Measurements from ENCODE around the gene MT1G. TPM values are rescaled to one million over a fixed set of nuclear protein-coding genes. Genes with fewer than 3 reads are reported as not detected.
"Not testable (repeated sequence)": the region's sequence is repeated elsewhere in the genome, so short reads cannot be mapped to it uniquely, and the experiment has no call there.

The MT1G gene
- total RNA-seq (2014; rRNA removed; shearing (Covaris generic)) = not detected in 2 replicates

DNA sequence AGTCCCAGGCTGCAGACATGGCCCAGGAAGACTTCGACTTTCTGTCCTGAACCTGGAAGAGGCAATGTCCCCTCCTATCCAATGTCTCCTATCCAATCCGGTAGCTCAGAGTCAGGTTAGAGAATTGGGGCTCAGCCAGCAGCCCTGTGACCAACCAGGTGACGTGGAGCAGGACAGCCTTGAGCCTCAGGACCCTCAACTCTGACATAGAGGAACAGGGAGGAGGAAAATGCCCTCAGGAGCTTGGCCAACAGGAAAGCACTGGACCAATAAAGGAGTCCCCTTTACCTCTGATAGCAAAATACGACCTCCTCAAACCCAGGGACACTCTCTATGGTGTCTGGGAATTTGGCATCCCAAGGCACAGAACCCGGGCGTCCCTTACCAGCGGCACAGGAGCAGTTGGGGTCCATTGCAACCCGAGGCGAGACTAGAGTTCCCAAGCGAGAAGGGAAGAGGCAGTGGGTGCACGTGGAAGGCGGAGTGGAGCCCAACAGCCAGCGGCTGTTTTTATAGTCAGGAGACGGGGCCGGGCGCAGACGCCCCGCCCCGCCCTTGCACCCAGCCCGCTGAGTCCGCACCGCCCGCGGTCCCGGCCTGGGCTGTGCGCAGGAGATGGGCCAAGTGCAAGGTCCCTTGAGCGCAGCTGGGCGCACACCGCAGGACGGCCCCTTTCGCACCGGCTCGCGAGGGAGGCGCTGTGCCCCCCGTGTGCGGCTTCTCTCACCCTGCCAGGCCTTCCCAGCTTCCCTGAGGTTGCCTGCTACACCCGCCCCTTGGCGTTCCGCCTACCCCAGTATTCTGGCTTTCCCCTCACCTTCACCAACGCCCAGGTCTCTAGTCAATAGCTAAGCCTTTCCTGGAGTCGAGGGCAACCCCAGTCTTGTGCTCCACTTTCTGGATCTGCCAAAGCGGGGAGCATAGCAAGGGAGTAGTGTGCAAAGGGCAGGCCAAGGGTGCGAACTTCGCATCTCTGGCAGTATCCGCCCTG, at the start of gene MT1G:
Gene MT1G (minus strand): TSS at position 485 of the 991 bp plus-strand sequence. CDS start 72 bp downstream, at position 413.
- H3K4me3 ChIP-seq = no peak within 1 kb of the TSS
- no peaks in the 10 kb centered on the region for H3K9me3 ChIP-seq (replicated peaks)
- DNase-seq (ENCODE audit: low read depth in 1 of 2, low spot score in 2 of 2) = no peak
- H3K4me1 ChIP-seq (replicated peaks) = no peaks in the 10 kb centered on the region
- no peaks in the 10 kb centered on the region for H3K36me3 ChIP-seq
- peaks cover 63% of the 10 kb centered on the region for H3K27me3 ChIP-seq (replicated peaks)
- H3K27ac ChIP-seq = no peak within 1 kb of the TSS

GRCh38 chr16:56717532-56717931, 49.7 kb upstream of the MT1G start:
- not testable (repeated sequence) for H3K4me3 ChIP-seq; H3K4me1 ChIP-seq (replicated peaks); DNase-seq (ENCODE audit: low read depth in 1 of 2, low spot score in 2 of 2); H3K36me3 ChIP-seq; H3K27ac ChIP-seq; H3K9me3 ChIP-seq (replicated peaks); H3K27me3 ChIP-seq (replicated peaks)

DNA sequence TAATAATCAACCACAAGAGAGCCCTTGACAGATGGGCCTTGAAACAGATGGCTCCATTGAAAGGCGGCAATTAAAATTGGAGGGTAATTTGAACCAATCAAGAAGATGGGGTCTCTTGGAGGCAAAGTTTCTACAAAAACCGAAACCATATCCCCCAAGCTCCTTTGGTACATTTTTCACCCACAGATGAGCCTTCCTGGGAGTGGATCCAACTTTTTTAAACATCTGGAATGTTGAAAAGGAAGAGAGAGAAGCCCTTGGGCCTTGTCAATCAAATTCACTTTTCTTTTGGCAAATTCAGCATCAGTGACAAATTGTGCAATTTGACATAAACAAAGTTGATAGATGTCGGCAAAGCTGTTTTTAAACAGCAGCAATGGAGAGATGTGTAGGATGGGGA, 48.9 kb upstream of the MT1G start:
- Histone ChIP-seq H3K4me3 (no peak overlapping the region), H3K27me3 (replicated peaks) (no peaks in the 10 kb centered on the region), H3K4me1 (replicated peaks) (peaks cover 2% of the 10 kb centered on the region; the same call in 1 of the 2 replicates), H3K27ac (no peak overlapping the region), H3K9me3 (replicated peaks) (no peaks in the 10 kb centered on the region), H3K36me3 (no peaks in the 10 kb centered on the region)
- DNase-seq (ENCODE audit: low read depth in 1 of 2, low spot score in 2 of 2) = no peak

DNA sequence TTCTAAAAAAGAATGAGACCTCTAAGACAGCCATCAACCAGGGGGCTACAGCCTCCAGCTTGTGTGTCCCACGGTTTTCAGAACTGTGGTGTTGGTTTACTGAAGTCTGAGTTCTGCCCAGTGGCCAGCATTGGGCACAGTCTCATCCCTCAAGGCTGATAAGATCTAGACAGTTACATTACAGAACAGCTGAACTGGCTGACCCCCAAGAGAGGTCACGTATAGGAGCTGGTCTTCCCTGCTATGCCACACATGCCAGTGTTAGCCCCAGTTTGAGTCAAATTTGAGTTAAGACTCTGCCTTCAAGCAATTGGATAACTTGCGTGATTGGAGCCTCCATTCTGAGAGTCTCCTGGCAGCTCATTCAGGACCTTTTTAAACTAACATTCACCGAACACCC, 47.3 kb upstream of the MT1G start:
- Histone ChIP-seq H3K27me3 (replicated peaks) (no peaks in the 10 kb centered on the region), H3K4me3 (no peak overlapping the region), H3K9me3 (replicated peaks) (no peaks in the 10 kb centered on the region), H3K27ac (no peak overlapping the region), H3K36me3 (no peaks in the 10 kb centered on the region), H3K4me1 (replicated peaks) (peaks cover 3% of the 10 kb centered on the region; the same call in 1 of the 2 replicates)
- DNase-seq (ENCODE audit: low read depth in 1 of 2, low spot score in 2 of 2) = no peak

GRCh38 chr16:56713794-56714193, 45.9 kb upstream of the MT1G start:
- Histone ChIP-seq H3K9me3 (replicated peaks) (no peaks in the 10 kb centered on the region), H3K4me3 (no peak overlapping the region), H3K4me1 (replicated peaks) (peaks cover 3% of the 10 kb centered on the region; the same call in 1 of the 2 replicates), H3K27me3 (replicated peaks) (no peaks in the 10 kb centered on the region), H3K36me3 (no peaks in the 10 kb centered on the region), H3K27ac (no peak overlapping the region)
- DNase-seq (ENCODE audit: low read depth in 1 of 2, low spot score in 2 of 2) = no peak

DNA sequence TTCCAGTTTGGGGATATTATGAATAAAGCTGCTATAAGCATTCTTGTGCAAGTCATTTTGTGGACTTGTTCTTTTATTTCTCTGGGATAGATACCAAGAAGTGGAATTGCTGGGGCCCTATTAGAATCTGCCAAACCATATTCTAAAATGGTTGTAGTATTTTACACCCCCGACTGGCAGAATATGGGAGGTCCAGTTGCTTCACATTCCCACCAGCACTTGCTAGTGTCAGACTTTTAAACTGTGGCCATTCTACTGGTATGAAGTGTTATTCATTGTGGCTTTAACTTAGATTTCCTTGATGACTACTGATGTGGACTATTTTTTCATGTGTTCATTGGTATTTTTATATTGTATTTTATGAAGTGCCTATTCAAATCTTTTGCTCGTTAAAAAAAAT, 44.0 kb upstream of the MT1G start:
- DNase-seq (ENCODE audit: low read depth in 1 of 2, low spot score in 2 of 2) = no peak
- Histone ChIP-seq H3K4me1 (replicated peaks) (peaks cover 3% of the 10 kb centered on the region; the same call in 1 of the 2 replicates), H3K4me3 (no peak overlapping the region), H3K27ac (no peak overlapping the region), H3K9me3 (replicated peaks) (no peaks in the 10 kb centered on the region), H3K27me3 (replicated peaks) (0 out of 2 replicates have a peak, but pooled peaks cover 2% of the 10 kb centered on the region), H3K36me3 (no peaks in the 10 kb centered on the region)

DNA sequence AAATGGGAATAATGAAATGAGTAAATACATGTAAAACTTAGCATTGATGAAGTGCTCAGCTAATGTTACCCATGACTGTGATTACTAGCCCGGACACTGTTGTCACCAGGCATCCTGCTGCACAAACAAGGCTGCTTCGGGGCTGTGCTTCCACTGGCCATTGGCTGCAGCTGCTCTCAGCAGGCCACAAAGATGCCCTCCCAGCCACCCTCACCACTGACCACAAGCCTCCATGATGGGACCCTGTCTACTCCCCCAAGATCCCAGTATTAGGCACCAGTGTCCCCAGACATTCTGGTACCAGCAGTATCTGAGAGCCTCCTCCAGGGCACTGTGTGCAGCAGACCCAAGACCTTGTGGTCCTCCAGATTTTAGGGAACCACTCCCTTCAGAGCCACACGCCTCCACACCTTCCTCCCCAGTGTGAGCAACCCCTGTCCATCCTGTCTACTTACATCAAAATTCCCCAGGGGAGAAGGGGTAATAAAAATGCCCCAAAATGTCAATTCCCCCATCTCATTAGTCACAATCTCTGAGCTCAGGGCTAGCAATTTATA, 42.4 kb upstream of the MT1G start:
- no peak overlapping the region for H3K27ac ChIP-seq
- no peaks in the 10 kb centered on the region for H3K9me3 ChIP-seq (replicated peaks)
- H3K36me3 ChIP-seq = no peaks in the 10 kb centered on the region
- peaks cover 3% of the 10 kb centered on the region; the same call in 1 of the 2 replicates for H3K4me1 ChIP-seq (replicated peaks)
- H3K4me3 ChIP-seq = no peak overlapping the region
- DNase-seq (ENCODE audit: low read depth in 1 of 2, low spot score in 2 of 2) = no peak
- 0 out of 2 replicates have a peak, but pooled peaks cover 2% of the 10 kb centered on the region for H3K27me3 ChIP-seq (replicated peaks)

GRCh38 chr16:56709443-56710040, 41.7 kb upstream of the MT1G start:
- H3K4me1 ChIP-seq (replicated peaks) = peaks cover 3% of the 10 kb centered on the region; the same call in 1 of the 2 replicates
- 0 out of 2 replicates have a peak, but pooled peaks cover 2% of the 10 kb centered on the region for H3K27me3 ChIP-seq (replicated peaks)
- H3K9me3 ChIP-seq (replicated peaks) = no peaks in the 10 kb centered on the region
- no peak overlapping the region for H3K4me3 ChIP-seq
- H3K27ac ChIP-seq = no peak overlapping the region
- H3K36me3 ChIP-seq = no peaks in the 10 kb centered on the region
- DNase-seq (ENCODE audit: low read depth in 1 of 2, low spot score in 2 of 2) = no peak

- no peak for DNase-seq (ENCODE audit: low read depth in 1 of 2, low spot score in 2 of 2)
- H3K4me3 ChIP-seq = no peak overlapping the region
- 0 out of 2 replicates have a peak, but pooled peaks cover 2% of the 10 kb centered on the region for H3K27me3 ChIP-seq (replicated peaks)
- no peak overlapping the region for H3K27ac ChIP-seq
- H3K4me1 ChIP-seq (replicated peaks) = peaks cover 3% of the 10 kb centered on the region; the same call in 1 of the 2 replicates
- H3K9me3 ChIP-seq (replicated peaks) = no peaks in the 10 kb centered on the region
- no peaks in the 10 kb centered on the region for H3K36me3 ChIP-seq
Observed at GRCh38 chr16:56708525-56709442, 40.9 kb upstream of the MT1G start.

- no peak for DNase-seq (ENCODE audit: low read depth in 1 of 2, low spot score in 2 of 2)
- Histone ChIP-seq H3K36me3 (no peaks in the 10 kb centered on the region), H3K27ac (no peak overlapping the region), H3K27me3 (replicated peaks) (0 out of 2 replicates have a peak, but pooled peaks cover 2% of the 10 kb centered on the region), H3K9me3 (replicated peaks) (no peaks in the 10 kb centered on the region), H3K4me3 (no peak overlapping the region), H3K4me1 (replicated peaks) (no peaks in the 10 kb centered on the region)
Observed at GRCh38 chr16:56702836-56703235, 35.0 kb upstream of the MT1G start.

- Histone ChIP-seq H3K9me3 (replicated peaks) (no peaks in the 10 kb centered on the region), H3K4me3 (no peak overlapping the region), H3K27ac (no peak overlapping the region), H3K36me3 (no peaks in the 10 kb centered on the region), H3K27me3 (replicated peaks) (no peaks in the 10 kb centered on the region), H3K4me1 (replicated peaks) (no peaks in the 10 kb centered on the region)
- DNase-seq (ENCODE audit: low read depth in 1 of 2, low spot score in 2 of 2) = no peak
Observed at GRCh38 chr16:56701534-56701933, 33.7 kb upstream of the MT1G start.

DNA sequence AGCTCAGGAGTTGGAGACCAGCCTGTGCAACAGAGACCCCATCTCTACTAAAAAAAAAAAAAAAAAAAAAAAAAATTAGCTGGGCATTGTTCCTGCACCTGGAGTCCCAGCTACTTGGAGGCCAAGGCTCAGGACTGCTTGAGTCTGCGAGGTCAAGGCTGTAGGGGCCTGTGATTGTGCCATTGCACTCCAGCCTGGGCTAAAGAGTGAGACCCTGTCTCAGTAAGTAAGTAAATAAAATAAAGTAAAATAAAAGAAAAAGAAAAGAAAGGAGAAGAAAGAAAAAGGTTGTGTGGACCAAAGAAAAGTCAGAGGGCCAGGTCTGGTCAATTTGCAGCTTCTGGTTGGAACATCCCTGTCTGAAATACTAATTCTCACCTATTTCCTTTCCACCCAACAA, 32.8 kb upstream of the MT1G start:
- DNase-seq (ENCODE audit: low read depth in 1 of 2, low spot score in 2 of 2) = no peak
- Histone ChIP-seq H3K27ac (no peak overlapping the region), H3K9me3 (replicated peaks) (no peaks in the 10 kb centered on the region), H3K4me1 (replicated peaks) (no peaks in the 10 kb centered on the region), H3K4me3 (no peak overlapping the region), H3K36me3 (no peaks in the 10 kb centered on the region), H3K27me3 (replicated peaks) (no peaks in the 10 kb centered on the region)

GRCh38 chr16:56700195-56700594, 32.3 kb upstream of the MT1G start:
- H3K4me1 ChIP-seq (replicated peaks) = no peaks in the 10 kb centered on the region
- DNase-seq (ENCODE audit: low read depth in 1 of 2, low spot score in 2 of 2) = no peak
- no peak overlapping the region for H3K27ac ChIP-seq
- H3K27me3 ChIP-seq (replicated peaks) = no peaks in the 10 kb centered on the region
- H3K36me3 ChIP-seq = no peaks in the 10 kb centered on the region
- H3K4me3 ChIP-seq = no peak overlapping the region
- no peaks in the 10 kb centered on the region for H3K9me3 ChIP-seq (replicated peaks)
